ENCODE results near the gene AKR7A3. TPM values are rescaled to one million over a fixed set of nuclear protein-coding genes. Genes with fewer than 3 reads are reported as not detected.
"Not testable (repeated sequence)": the region's sequence is repeated elsewhere in the genome, so short reads cannot be mapped to it uniquely, and the experiment has no call there.

The AKR7A3 gene
- total RNA-seq, 1 donor from 2014 or later, result 1.3 TPM

GRCh38 chr1:19287436-19288185, 959 bp downstream of the AKR7A3 start:
- no peak for DNase-seq

GRCh38 chr1:19285807-19286206, 2.8 kb downstream of the AKR7A3 start:
- not testable (repeated sequence) for DNase-seq

GRCh38 chr1:19285366-19285765, 3.2 kb downstream of the AKR7A3 start:
- DNase-seq, result not testable (repeated sequence)

- DNase-seq, result no peak
Observed at GRCh38 chr1:19284881-19285280, 3.7 kb downstream of the AKR7A3 start.

- DNase-seq, result no peak
Observed at GRCh38 chr1:19283891-19284290, 4.7 kb downstream of the AKR7A3 start.

GRCh38 chr1:19274636-19275035, 13.9 kb downstream of the AKR7A3 start:
- no peak for DNase-seq

- not testable (repeated sequence) for DNase-seq
Observed at GRCh38 chr1:19273844-19274531, 14.6 kb downstream of the AKR7A3 start.

- no peak for DNase-seq
Observed at GRCh38 chr1:19273106-19273843, 15.3 kb downstream of the AKR7A3 start.

GRCh38 chr1:19272064-19272463, 16.5 kb downstream of the AKR7A3 start:
- DNase-seq, result no peak

- DNase-seq, result not testable (repeated sequence)
Observed at GRCh38 chr1:19270343-19270730, 18.2 kb downstream of the AKR7A3 start.

- not testable (repeated sequence) for DNase-seq
Observed at GRCh38 chr1:19269427-19270342, 18.9 kb downstream of the AKR7A3 start.

GRCh38 chr1:19268445-19268844, 20.1 kb downstream of the AKR7A3 start:
- DNase-seq, result no peak

- DNase-seq, result no peak
Observed at GRCh38 chr1:19262744-19263143, 25.8 kb downstream of the AKR7A3 start.

- DNase-seq, result no peak
Observed at GRCh38 chr1:19262047-19262446, 26.5 kb downstream of the AKR7A3 start.

- peak; percentile 78 for DNase-seq
Observed at GRCh38 chr1:19260211-19261138, 28.1 kb downstream of the AKR7A3 start.

- no peak for DNase-seq
Observed at GRCh38 chr1:19258353-19258752, 30.2 kb downstream of the AKR7A3 start.

GRCh38 chr1:19257178-19257914, 31.2 kb downstream of the AKR7A3 start:
- no peak for DNase-seq

GRCh38 chr1:19256301-19256700, 32.3 kb downstream of the AKR7A3 start:
- not testable (repeated sequence) for DNase-seq

- DNase-seq, result no peak
Observed at GRCh38 chr1:19255288-19255687, 33.3 kb downstream of the AKR7A3 start.

GRCh38 chr1:19254416-19254815, 34.2 kb downstream of the AKR7A3 start:
- no peak for DNase-seq
